HL-60 (cell line): Measurements from ENCODE around the gene NPR2.

Experiments used
- DNase-seq, 2 experiments: peaks; one replicate each; pipeline ENCODE4 v3.0.0-alpha.2; 2010 to 2020; ENCODE audit warnings: low read depth in 1 of 2, low spot score in 1 of 2
- H3K27ac ChIP-seq: fragments of 250-450 bp; sonication (Bioruptor Pico); replicated peaks from 2 replicates; pipeline ENCODE4 v1.5.1; 2020; ENCODE audit warnings: mild to moderate bottlenecking, moderate library complexity
- H3K27me3 ChIP-seq: fragments of 250-450 bp; sonication (Bioruptor Pico); 2 replicates; pipeline ENCODE4 v1.5.1; 2021; ENCODE audit warnings: mild to moderate bottlenecking, moderate library complexity; ENCODE audit not compliant: insufficient read depth, poor library complexity, severe bottlenecking
- H3K4me3 ChIP-seq: replicated peaks from 2 replicates; pipeline ENCODE4 v1.5.1; 2011; ENCODE audit warnings: mild to moderate bottlenecking, control low read depth, low read length; ENCODE audit not compliant: insufficient read depth
- GABPA ChIP-seq: IDR thresholded peaks from 2 replicates; pipeline ENCODE4 v1.6.1; 2012; ENCODE audit warnings: low read depth
- POLR2AphosphoS5 ChIP-seq: IDR thresholded peaks from 2 replicates; pipeline ENCODE4 v1.6.1; 2012; ENCODE audit warnings: low read depth
- SPI1 ChIP-seq: IDR thresholded peaks from 2 replicates; pipeline ENCODE4 v1.6.1; 2012; ENCODE audit warnings: low read depth, mild to moderate bottlenecking, borderline replicate concordance
- TF ChIP-seq, protein P1 (sequence below): IDR thresholded peaks from one replicate; pipeline ENCODE4 v1.5.1; 2011; ENCODE audit warnings: low read length, control low read depth, inconsistent platforms; ENCODE audit not compliant: insufficient read depth
- TF ChIP-seq, protein P2 (sequence below): IDR thresholded peaks from 2 replicates; pipeline ENCODE4 v1.6.1; 2012; ENCODE audit warnings: low read depth; ENCODE audit not compliant: insufficient replicate concordance

NPR2 gene

DNA sequence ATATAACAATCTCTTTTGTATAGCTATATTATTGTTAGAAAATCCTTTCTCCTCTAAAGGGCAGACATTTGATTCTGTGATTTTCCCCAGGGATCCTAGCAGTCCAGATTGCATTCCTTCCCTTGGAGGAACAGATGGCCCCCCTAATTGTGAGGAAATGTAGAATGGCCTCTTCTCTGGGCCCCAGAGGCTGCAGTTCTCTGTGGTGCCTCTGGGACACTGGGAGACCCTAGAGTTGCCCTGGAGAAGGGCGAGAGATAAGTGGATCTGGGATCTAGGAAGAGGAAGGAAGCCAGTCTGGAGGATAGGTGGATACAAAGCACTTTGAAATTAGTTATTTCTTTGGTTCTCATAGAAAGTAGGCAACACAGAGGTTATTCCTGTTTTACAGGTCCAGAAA is 25.3 kb downstream of the NPR2 start:
- Histone ChIP-seq H3K27ac (no peak overlapping the region), H3K4me3 (no peak overlapping the region), H3K27me3 (no peaks in the 10 kb centered on the region)
- no peak for DNase-seq
- TF ChIP-seq GABPA (no peak), POLR2AphosphoS5 (no peak), SPI1 (no peak)
- TF ChIP-seq, protein P1, sequence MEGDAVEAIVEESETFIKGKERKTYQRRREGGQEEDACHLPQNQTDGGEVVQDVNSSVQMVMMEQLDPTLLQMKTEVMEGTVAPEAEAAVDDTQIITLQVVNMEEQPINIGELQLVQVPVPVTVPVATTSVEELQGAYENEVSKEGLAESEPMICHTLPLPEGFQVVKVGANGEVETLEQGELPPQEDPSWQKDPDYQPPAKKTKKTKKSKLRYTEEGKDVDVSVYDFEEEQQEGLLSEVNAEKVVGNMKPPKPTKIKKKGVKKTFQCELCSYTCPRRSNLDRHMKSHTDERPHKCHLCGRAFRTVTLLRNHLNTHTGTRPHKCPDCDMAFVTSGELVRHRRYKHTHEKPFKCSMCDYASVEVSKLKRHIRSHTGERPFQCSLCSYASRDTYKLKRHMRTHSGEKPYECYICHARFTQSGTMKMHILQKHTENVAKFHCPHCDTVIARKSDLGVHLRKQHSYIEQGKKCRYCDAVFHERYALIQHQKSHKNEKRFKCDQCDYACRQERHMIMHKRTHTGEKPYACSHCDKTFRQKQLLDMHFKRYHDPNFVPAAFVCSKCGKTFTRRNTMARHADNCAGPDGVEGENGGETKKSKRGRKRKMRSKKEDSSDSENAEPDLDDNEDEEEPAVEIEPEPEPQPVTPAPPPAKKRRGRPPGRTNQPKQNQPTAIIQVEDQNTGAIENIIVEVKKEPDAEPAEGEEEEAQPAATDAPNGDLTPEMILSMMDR = no peak
- TF ChIP-seq, protein P2, sequence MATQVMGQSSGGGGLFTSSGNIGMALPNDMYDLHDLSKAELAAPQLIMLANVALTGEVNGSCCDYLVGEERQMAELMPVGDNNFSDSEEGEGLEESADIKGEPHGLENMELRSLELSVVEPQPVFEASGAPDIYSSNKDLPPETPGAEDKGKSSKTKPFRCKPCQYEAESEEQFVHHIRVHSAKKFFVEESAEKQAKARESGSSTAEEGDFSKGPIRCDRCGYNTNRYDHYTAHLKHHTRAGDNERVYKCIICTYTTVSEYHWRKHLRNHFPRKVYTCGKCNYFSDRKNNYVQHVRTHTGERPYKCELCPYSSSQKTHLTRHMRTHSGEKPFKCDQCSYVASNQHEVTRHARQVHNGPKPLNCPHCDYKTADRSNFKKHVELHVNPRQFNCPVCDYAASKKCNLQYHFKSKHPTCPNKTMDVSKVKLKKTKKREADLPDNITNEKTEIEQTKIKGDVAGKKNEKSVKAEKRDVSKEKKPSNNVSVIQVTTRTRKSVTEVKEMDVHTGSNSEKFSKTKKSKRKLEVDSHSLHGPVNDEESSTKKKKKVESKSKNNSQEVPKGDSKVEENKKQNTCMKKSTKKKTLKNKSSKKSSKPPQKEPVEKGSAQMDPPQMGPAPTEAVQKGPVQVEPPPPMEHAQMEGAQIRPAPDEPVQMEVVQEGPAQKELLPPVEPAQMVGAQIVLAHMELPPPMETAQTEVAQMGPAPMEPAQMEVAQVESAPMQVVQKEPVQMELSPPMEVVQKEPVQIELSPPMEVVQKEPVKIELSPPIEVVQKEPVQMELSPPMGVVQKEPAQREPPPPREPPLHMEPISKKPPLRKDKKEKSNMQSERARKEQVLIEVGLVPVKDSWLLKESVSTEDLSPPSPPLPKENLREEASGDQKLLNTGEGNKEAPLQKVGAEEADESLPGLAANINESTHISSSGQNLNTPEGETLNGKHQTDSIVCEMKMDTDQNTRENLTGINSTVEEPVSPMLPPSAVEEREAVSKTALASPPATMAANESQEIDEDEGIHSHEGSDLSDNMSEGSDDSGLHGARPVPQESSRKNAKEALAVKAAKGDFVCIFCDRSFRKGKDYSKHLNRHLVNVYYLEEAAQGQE = no peak

DNA sequence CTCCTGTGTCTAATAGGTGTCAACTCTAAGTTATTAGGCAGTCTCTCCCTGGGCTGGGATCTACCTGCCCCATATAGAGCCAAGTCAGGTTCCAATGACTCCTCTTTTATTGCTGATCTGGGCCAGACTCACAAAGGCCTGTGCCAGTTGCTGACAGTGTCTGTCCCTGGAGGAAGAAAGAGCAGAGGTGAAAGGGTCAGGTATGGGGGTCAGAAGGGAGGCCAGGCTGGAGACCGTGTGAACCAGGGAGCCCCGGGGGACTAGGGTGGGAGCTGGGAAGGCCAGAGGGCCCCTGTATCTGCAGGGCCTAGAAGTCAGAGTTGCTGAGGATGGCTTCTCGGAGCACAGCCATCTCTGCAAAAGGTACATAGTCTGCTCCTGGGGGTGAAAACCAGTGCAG is 26.9 kb downstream of the NPR2 start:
- no peak overlapping the region for H3K27ac ChIP-seq
- no peak overlapping the region for H3K4me3 ChIP-seq
- H3K27me3 ChIP-seq = no peaks in the 10 kb centered on the region
- no peak for TF ChIP-seq SPI1
- no peak for TF ChIP-seq POLR2AphosphoS5
- TF ChIP-seq, protein P2 = no peak
- TF ChIP-seq GABPA = no peak
- TF ChIP-seq, protein P1 = no peak
- DNase-seq = no peak

DNA sequence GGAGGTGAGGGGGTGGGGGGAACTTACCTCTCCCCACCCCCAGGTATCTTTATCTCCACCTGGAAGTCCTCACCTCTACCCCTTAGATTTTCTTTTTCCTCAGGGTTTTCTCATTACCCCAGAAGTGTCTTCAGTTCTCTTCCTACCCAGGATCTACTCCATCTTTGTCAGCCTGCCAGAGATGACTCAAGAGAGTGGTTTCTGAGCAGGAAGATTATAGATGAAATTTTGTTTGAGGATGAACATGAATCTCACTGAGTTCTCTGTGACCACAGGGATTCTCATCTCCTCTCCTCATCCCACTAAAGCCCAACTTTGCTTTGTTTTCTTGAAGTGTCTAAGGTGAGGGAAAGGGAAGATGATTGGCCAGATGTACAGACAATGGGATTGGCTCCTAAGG is 28.7 kb downstream of the NPR2 start:
- TF ChIP-seq GABPA = no peak
- TF ChIP-seq, protein P1 = no peak
- no peak for TF ChIP-seq SPI1
- no peak for TF ChIP-seq POLR2AphosphoS5
- Histone ChIP-seq H3K27me3 (no peaks in the 10 kb centered on the region), H3K27ac (no peak overlapping the region), H3K4me3 (no peak overlapping the region)
- DNase-seq = no peak

DNA sequence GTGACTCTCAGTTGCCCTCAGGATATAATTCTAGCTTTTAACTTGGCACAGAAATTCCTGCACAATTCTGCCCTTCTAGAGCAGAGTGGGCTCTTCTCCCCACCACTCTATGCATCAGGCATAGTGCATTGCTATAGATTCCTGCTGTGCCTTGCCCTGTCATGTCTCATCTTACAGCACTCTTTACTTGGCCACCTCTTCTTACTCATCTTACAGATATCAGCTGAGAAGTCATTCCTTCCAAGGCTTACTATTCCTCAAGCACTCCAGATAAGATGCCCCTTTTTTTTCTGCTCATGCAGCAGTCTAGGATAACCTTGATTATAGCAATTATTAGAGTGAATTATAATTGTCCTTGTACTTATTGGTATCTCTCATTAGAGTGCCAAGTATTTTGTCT is 31.5 kb downstream of the NPR2 start:
- Histone ChIP-seq H3K27me3 (no peaks in the 10 kb centered on the region), H3K27ac (no peak overlapping the region), H3K4me3 (no peak overlapping the region)
- no peak for DNase-seq
- TF ChIP-seq SPI1 (no peak), GABPA (no peak), POLR2AphosphoS5 (no peak)
- TF ChIP-seq, protein P2 = no peak
- TF ChIP-seq, protein P1 = no peak
